KOPT-K1 (cell line): Measurements from ENCODE around the gene MYLIP.

ENCODE experiments used
- H3K27ac ChIP-seq: fragments of 200-600 bp; sonication (generic); 2 replicates; pipeline ENCODE4 v1.5.1; 2016; ENCODE audit warnings: antibody characterized with exemption, mild to moderate bottlenecking, low read depth, low read length; ENCODE audit not compliant: poor library complexity, severe bottlenecking
- H3K36me3 ChIP-seq: fragments of 200-600 bp; sonication (generic); 2 replicates; pipeline ENCODE4 v1.5.1; 2017; ENCODE audit warnings: antibody characterized with exemption, mild to moderate bottlenecking, low read length, moderate library complexity; ENCODE audit not compliant: insufficient read depth
- H3K9me3 ChIP-seq: fragments of 200-600 bp; sonication (generic); 2 replicates; pipeline ENCODE4 v1.5.1; 2017; ENCODE audit warnings: antibody characterized with exemption, low read length, mild to moderate bottlenecking; ENCODE audit not compliant: insufficient read depth, poor library complexity, severe bottlenecking

Gene MYLIP

GRCh38 chr6:16098211-16098610 lies 30.7 kb upstream of the MYLIP start:
- Histone ChIP-seq H3K9me3 (no peaks in the 10 kb centered on the region), H3K36me3 (no peaks in the 10 kb centered on the region), H3K27ac (no peak overlapping the region)

GRCh38 chr6:16102208-16102607 lies 26.7 kb upstream of the MYLIP start:
- H3K9me3 ChIP-seq, result no peaks in the 10 kb centered on the region
- no peaks in the 10 kb centered on the region for H3K36me3 ChIP-seq
- H3K27ac ChIP-seq, result no peak overlapping the region

- no peak overlapping the region for H3K27ac ChIP-seq
- H3K36me3 ChIP-seq, result no peaks in the 10 kb centered on the region
- H3K9me3 ChIP-seq, result no peaks in the 10 kb centered on the region
Observed at GRCh38 chr6:16103722-16104121, 25.2 kb upstream of the MYLIP start.

- no peaks in the 10 kb centered on the region for H3K36me3 ChIP-seq
- no peaks in the 10 kb centered on the region for H3K9me3 ChIP-seq
- no peak overlapping the region for H3K27ac ChIP-seq
Observed at GRCh38 chr6:16104624-16105433, 24.1 kb upstream of the MYLIP start.

- Histone ChIP-seq H3K36me3 (no peaks in the 10 kb centered on the region), H3K9me3 (no peaks in the 10 kb centered on the region), H3K27ac (no peak overlapping the region)
Observed at GRCh38 chr6:16105854-16106253, 23.0 kb upstream of the MYLIP start.

- Histone ChIP-seq H3K9me3 (no peaks in the 10 kb centered on the region), H3K27ac (no peak overlapping the region), H3K36me3 (no peaks in the 10 kb centered on the region)
Observed at GRCh38 chr6:16106991-16107787, 21.7 kb upstream of the MYLIP start.

- H3K36me3 ChIP-seq, result no peaks in the 10 kb centered on the region
- H3K27ac ChIP-seq, result no peak overlapping the region
- H3K9me3 ChIP-seq, result no peaks in the 10 kb centered on the region
Observed at GRCh38 chr6:16108419-16108818, 20.5 kb upstream of the MYLIP start.

GRCh38 chr6:16108921-16109658 lies 19.8 kb upstream of the MYLIP start:
- Histone ChIP-seq H3K27ac (no peak overlapping the region), H3K9me3 (no peaks in the 10 kb centered on the region)

GRCh38 chr6:16109659-16110305 lies 19.1 kb upstream of the MYLIP start:
- H3K36me3 ChIP-seq, result no peaks in the 10 kb centered on the region
- no peak overlapping the region for H3K27ac ChIP-seq

More at GRCh38 chr6:16108921-16109658, 19.8 kb upstream of the MYLIP start:
- H3K36me3 ChIP-seq, result no peaks in the 10 kb centered on the region

GRCh38 chr6:16118825-16119224 lies 10.1 kb upstream of the MYLIP start:
- H3K9me3 ChIP-seq, result no peaks in the 10 kb centered on the region
- H3K27ac ChIP-seq, result no peak overlapping the region
- no peaks in the 10 kb centered on the region for H3K36me3 ChIP-seq

More at GRCh38 chr6:16109659-16110305, 19.1 kb upstream of the MYLIP start:
- no peaks in the 10 kb centered on the region for H3K9me3 ChIP-seq

- no peaks in the 10 kb centered on the region for H3K36me3 ChIP-seq
- no peak overlapping the region for H3K27ac ChIP-seq
- no peaks in the 10 kb centered on the region for H3K9me3 ChIP-seq
Observed at GRCh38 chr6:16121339-16121738, 7.5 kb upstream of the MYLIP start.

- H3K27ac ChIP-seq, result no peak overlapping the region
- H3K9me3 ChIP-seq, result no peaks in the 10 kb centered on the region
- no peaks in the 10 kb centered on the region for H3K36me3 ChIP-seq
Observed at GRCh38 chr6:16122197-16122596, 6.7 kb upstream of the MYLIP start.

GRCh38 chr6:16124198-16125180 lies 4.4 kb upstream of the MYLIP start:
- Histone ChIP-seq H3K27ac (no peak overlapping the region), H3K9me3 (no peaks in the 10 kb centered on the region), H3K36me3 (no peaks in the 10 kb centered on the region)

GRCh38 chr6:16126056-16126455 lies 2.8 kb upstream of the MYLIP start:
- H3K27ac ChIP-seq, result no peak overlapping the region
- H3K36me3 ChIP-seq, result no peaks in the 10 kb centered on the region
- no peaks in the 10 kb centered on the region for H3K9me3 ChIP-seq
